Activated CD4-positive, alpha-beta T cell treated with anti-CD3 and anti-CD28 coated beads for 48 hours (primary cell): ENCODE measurements around the gene CDCA3.
A peak's percentile ranks its signal among the peaks of the same experiment; 100 is the strongest.
"Not testable (repeated sequence)": the region's sequence is repeated elsewhere in the genome, so short reads cannot be mapped to it uniquely, and the experiment has no call there.

Experiments
- DNase-seq: peaks from one replicate; pipeline ENCODE4 v3.0.0-alpha.2; 2020

Gene CDCA3

DNA sequence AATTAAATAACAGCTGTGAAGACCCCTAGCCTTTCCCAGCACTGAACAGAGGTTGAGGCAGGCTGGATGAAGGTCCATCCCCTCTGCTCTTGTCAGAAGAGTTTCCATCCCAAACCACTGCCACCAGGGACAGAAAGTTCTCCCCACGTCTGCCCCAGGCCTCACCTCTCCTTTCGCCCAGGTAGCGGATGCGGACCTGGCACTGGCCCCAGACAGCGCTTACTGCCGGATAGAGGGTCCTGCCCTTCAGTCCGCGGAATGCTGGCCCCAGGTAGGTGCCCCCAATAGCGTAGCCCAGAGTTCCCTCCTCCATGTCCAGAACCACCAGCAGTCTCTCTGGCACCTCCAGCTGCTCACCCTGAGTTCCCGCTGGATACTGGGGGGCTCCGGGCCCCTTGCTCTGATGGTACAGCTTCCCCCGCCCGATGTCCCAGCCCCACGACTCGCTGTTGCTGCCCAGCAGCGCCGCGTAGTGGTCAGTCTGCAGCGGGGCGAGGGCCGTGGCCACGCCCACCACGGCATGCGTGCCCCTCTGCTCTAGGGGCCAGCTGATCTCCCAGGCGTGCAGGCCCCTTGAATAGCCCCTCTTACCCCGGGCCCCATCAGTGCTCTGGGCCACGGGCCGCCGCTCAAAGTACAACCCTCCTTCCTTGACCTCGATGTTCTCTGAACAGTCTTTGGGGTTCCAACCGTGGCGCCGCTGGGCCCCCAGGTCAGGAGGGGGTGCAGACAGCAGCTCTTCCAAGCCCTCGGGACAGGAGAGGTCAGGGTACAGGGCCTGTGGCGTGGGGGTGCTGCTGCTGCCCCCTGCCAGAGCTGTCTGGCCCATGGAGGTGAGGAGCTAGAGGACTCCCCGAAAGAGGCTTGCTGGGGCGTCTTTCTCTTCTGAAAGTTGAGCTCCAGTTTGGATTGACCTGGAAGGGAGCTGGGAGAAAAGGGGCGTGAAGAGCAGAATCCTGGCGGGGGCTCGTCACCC lies 21.3 kb upstream of the CDCA3 start:
- peak; percentile 90 for DNase-seq

DNA sequence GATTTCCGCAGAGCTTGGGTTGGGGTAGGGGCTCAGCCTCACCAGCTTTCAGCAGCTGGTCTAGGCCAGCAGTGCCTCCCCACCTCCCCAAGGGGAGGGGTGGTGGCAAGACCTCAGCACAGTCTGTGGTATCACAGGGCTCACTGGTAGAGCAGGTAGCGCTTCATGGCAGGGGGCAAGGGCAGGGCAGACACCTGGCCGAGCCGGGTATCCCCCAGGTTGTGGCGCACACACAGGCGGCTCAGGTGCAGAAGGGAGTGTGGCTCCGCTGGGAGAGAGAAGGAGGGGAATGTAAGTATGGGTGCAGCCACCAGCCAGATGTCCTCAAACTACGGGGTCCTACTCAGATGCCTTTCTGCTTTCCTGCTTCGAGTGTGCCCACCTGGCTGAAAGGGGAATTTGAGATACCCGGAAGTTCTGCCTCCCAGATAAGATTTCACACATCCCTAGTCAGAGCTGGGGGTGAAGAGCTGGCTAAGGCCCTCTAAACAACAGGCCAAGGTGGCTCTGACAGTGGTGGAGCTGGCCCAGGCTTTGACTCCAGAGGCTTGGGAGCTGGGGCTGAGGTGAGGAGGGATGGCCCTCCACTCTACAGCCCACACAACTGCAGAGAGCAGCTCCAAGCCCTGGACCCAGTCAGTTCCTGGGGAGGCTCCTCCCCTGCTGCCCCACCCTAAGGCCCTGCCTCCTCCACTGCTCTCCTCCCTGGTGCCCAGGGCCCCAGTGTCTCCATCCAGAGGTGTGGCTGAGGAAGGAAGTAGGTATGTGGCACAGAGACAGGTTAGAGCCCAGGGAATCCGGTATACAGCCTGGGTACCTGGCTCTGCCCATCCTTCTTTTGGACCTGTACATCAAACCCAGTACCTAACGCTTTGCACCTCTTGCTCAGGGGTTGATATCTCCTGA lies 20.2 kb upstream of the CDCA3 start:
- peak; percentile 65 for DNase-seq

GRCh38 chr12:6870304-6870703 lies 19.2 kb upstream of the CDCA3 start:
- not testable (repeated sequence) for DNase-seq

DNA sequence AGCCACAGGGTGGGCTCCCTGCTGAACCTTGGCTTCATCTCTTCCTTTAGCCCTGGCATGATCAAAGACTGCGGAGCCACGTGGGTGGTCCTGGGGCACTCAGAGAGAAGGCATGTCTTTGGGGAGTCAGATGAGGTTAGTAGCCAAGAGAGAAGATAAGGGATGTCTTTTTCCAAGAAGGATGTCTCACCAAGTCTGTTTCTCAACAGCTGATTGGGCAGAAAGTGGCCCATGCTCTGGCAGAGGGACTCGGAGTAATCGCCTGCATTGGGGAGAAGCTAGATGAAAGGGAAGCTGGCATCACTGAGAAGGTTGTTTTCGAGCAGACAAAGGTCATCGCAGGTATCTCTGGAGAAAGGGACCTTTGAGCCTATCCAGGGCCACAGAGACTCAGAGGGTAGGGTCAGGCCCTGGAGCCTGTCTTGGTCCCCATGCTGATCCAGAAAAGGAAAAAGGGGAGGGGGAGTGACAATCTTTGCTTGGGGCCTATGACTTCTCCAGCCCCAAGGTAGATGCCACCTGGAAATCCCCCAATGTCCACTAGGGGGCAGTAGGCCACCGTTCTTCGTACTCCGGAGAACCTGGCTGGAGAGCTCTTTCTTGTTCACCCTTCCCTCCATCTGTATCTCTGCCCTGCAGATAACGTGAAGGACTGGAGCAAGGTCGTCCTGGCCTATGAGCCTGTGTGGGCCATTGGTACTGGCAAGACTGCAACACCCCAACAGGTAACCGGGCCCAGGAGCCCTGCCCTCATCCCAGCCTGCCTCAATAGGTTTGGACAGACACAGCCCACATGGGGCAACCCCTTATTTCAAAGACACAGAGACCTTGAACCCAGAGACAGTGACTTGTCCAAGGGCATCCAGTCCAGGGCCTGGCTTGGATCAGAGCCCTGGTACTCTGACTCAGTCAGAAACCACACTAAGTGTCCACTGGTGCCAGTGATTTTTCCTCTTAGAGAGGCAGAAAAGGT lies 18.2 kb upstream of the CDCA3 start:
- peak; percentile 91 for DNase-seq

DNA sequence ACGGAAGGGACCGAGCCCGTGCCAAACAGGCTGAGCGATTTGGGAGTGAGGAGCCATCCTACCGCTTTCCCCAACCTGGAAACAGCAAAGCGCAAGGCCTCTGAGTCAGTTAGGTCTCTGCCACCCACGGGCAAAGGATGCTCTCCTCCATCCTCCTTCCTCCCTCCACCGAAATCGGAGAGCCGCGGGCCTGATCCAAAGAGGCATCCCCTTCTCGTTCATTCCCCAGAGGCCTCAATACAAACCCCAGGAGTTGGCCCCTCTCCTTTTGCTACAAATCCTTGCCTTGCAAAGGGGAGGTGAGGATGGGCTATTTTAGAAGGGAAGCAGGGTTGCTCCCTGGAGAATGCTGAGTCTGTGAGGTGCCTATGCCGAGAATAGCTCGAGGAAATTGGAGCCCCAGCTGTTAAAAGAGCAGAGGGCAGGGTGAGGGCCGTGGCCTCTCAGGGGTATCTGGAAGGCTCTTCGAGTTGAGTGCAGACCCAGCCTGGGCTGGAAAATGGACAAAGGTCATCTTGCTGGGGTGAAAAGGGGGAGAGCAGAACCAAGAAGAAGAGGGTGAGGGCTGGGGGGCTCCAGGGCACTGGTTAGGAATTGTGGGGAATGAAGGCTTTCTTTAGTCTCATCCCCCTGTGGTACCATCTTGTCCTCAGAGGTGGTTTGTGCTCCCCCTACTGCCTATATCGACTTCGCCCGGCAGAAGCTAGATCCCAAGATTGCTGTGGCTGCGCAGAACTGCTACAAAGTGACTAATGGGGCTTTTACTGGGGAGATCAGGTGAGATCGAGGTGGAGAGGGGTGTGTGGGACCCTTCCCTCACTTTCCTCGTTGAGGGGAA lies 17.3 kb upstream of the CDCA3 start:
- DNase-seq = peak; percentile 25

DNA sequence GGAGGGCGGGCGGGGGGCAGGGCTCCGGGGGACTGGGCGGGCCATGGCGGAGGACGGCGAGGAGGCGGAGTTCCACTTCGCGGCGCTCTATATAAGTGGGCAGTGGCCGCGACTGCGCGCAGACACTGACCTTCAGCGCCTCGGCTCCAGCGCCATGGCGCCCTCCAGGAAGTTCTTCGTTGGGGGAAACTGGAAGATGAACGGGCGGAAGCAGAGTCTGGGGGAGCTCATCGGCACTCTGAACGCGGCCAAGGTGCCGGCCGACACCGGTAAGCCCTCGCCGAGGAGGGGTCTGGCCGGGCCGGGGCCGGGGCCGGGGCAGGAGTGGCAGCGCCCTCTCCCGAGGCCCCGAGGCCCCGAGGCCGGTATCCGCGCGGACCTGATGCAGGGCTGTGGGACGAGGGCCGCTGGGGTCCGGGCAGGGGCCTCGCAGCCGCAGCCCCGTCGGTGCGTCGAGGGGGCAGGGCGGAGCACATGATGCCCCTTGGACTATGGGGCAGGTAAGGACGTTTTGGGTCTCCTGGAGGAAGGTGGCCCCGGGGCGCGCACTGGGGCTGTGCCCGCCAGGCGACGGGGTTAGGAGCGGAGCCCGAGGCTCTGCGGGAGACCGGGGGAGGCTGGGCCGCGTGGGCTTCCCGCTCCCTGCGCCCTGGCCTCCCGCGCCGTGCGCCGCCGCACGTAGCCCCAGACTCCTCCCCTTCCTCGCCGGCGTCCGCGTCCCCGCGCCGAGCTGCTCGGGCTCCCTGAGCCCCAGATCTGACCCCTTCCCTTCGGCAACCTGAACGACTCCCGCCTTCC lies 16.5 kb upstream of the CDCA3 start, which contains the start of gene TPI1:
Gene TPI1 (plus strand): TSS at position 119 of the 798 bp plus-strand sequence. CDS start 36 bp downstream, at position 155.
- peak; percentile 84 for DNase-seq

DNA sequence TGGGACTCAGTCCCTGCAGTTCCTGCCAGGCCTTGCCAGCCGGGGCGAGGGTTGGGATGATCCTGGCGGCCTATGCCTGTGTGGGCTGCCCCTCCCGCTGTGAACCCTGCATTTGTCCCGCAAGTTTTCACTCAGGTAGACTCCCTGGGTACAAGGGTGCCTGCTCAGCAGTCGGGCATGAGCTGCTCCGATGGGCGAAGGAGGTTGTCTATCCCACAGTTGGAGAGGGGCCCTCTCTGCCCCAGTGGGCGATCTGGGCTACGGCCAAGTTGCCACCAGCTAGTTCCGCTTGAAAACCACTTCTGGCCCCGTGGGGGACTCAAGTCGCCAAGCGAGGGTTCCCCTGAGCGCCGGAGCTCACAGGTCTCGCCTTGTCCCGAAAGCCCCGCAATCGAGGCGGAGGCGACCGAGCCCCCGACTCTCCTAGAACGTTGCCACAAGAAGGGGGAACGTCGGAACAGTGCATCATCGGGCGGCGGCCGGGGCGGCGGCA lies 15.9 kb upstream of the CDCA3 start:
- DNase-seq = no peak

- no peak for DNase-seq
Measured at GRCh38 chr12:6866163-6866919, 15.3 kb upstream of the CDCA3 start.

- not testable (repeated sequence) for DNase-seq
Measured at GRCh38 chr12:6865307-6865706, 14.2 kb upstream of the CDCA3 start.

- no peak for DNase-seq
Measured at GRCh38 chr12:6863586-6864321, 12.7 kb upstream of the CDCA3 start.

DNA sequence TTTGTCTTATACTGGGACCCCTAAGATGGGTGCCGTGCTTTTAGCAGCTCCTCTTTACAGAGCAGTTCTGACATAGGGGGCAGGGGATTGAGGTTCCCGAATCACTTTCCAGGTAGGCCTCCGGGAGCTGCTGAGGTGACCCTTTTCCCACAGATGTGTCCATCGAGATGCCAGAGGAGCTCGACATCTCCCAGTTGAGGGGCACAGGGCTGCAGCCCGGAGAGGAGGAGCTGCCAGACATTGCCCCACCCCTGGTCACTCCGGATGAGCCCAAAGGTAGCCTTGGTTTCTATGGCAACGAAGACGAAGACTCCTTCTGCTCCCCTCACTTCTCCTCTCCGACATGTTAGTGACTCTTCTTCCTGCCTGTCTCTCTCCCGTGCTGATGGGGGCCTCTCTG lies 11.9 kb upstream of the CDCA3 start:
- DNase-seq = no peak

GRCh38 chr12:6861391-6861790 lies 10.3 kb upstream of the CDCA3 start:
- no peak for DNase-seq

DNA sequence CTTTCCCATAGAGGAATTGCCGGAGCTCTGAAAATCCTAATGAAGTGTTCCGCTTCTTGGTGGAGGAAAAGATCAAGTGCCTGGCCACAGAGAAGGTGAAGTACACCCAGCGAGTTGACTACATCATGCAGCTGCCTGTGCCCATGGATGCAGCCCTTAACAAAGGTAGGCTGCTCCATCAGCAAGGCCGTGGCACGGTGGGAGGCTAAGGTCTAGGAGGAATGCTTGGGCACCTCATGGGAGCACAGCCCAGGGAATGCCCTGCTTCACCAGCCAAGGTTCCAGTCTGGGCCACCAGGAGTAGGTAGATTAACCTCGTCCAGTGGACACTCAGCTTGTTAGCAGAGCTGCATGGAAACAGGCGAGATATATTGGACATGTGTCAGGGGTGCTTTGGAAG lies 9.9 kb upstream of the CDCA3 start:
- no peak for DNase-seq

- no peak for DNase-seq
Measured at GRCh38 chr12:6860116-6860515, 9.0 kb upstream of the CDCA3 start.

DNA sequence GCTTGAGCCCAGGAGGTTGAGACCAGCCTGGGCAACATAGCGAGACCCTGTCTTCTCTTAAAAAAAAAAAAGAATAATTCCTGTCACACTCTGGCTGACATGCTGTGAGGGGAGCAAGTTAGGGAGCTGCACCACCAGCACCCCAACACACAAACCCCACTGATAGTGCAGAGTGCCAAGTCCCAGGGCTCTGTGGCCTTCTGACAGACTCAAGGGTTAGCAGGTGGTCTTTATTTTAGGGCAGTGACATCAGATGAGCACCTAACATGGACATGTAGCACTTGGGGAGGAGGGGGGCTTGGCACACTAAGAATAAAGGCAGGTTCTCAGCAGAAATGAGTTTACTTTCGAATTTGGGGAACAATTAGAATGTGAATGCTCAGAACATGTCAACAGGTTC lies 7.7 kb upstream of the CDCA3 start:
- DNase-seq = no peak

DNA sequence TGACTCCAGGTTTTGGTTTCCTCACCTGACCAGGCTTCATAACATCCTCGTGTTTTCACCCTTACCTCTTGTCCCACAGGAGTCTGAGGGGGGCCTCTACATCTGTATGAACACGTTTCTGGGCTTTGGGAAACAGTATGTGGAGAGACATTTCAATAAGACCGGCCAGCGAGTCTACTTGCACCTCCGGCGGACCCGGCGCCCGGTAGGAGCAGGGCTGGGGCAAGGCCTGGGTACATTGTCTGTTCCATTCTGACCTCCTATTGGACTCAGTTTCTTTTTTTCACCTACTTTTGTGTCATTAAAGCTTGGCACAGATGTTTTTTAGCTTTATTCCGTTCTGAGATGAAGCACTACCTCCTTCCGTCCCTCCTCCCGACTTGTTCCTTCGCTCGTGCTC lies 4.2 kb upstream of the CDCA3 start:
- no peak for DNase-seq

DNA sequence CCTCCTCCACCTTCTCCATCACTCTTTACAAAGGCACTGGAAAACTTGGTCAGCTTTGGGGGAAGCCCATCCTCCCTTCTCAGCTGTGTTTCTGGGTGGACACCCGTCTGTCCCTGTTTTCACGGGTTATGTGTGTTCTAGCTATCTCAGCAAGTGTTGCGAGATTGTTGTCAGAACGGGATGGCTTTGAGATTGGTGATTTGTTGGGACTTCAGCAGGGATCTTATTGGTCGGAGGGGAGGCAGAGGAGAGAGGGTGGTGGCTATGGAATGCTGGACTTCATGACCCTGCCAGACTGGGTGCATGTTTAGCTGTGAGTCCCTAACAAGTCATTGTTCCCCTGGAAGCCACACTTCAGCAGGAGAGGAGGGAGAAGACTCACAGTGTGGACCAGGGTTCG lies 3.0 kb upstream of the CDCA3 start:
- DNase-seq = no peak

DNA sequence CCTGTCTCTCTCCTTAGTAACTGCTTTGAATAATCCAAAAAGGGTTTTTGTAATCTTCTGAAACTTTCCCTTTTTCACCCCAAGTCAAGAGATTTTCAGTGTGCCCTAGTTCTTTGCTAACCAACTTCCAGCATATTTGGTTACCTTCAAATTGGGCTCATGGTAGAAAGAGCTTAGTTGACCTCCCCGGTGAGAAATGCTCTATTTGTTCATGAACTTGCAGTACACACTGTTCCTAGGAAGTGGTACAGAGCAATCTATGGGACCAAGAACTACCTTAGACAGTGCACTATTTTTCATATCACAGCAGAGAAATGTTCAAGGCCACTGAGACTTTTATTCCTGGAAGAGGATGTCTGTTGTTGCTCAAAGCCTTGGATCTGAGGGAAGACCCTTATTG lies 2.5 kb upstream of the CDCA3 start:
- DNase-seq = no peak
